ENCODE measurements around the gene MANSC4.

Gene MANSC4

GRCh38 chr12:27812502-27812901, 32.5 kb upstream of the MANSC4 start:
- TF ChIP-seq CTCF (IDR thresholded peaks at IDR 0.05; ENCODE audit: control insufficient read depth, extremely low read depth, insufficient read depth): no peak
- H3K4me3 ChIP-seq (ENCODE audit: low read depth, low read length): no peak overlapping the region
- no peak for DNase-seq (ENCODE audit: low read depth)

GRCh38 chr12:27810756-27811155, 30.7 kb upstream of the MANSC4 start:
- no peak for DNase-seq (ENCODE audit: low read depth)
- TF ChIP-seq CTCF (IDR thresholded peaks at IDR 0.05; ENCODE audit: control insufficient read depth, extremely low read depth, insufficient read depth): no peak
- no peak overlapping the region for H3K4me3 ChIP-seq (ENCODE audit: low read depth, low read length)

GRCh38 chr12:27808841-27809240, 28.8 kb upstream of the MANSC4 start:
- DNase-seq (ENCODE audit: low read depth): no peak
- no peak overlapping the region for H3K4me3 ChIP-seq (ENCODE audit: low read depth, low read length)
- no peak for TF ChIP-seq CTCF (IDR thresholded peaks at IDR 0.05; ENCODE audit: control insufficient read depth, extremely low read depth, insufficient read depth)

- TF ChIP-seq CTCF (IDR thresholded peaks at IDR 0.05; ENCODE audit: control insufficient read depth, extremely low read depth, insufficient read depth): no peak
- H3K4me3 ChIP-seq (ENCODE audit: low read depth, low read length): no peak overlapping the region
- DNase-seq (ENCODE audit: low read depth): no peak
Observed at GRCh38 chr12:27807063-27807703, 27.1 kb upstream of the MANSC4 start.

GRCh38 chr12:27806259-27806658, 26.2 kb upstream of the MANSC4 start:
- no peak for DNase-seq (ENCODE audit: low read depth)
- no peak for TF ChIP-seq CTCF (IDR thresholded peaks at IDR 0.05; ENCODE audit: control insufficient read depth, extremely low read depth, insufficient read depth)
- H3K4me3 ChIP-seq (ENCODE audit: low read depth, low read length): no peak overlapping the region

- DNase-seq (ENCODE audit: low read depth): no peak
- no peak for TF ChIP-seq CTCF (IDR thresholded peaks at IDR 0.05; ENCODE audit: control insufficient read depth, extremely low read depth, insufficient read depth)
- H3K4me3 ChIP-seq (ENCODE audit: low read depth, low read length): no peak overlapping the region
Observed at GRCh38 chr12:27805238-27805637, 25.2 kb upstream of the MANSC4 start.

GRCh38 chr12:27802936-27803335, 22.9 kb upstream of the MANSC4 start:
- no peak for DNase-seq (ENCODE audit: low read depth)
- H3K4me3 ChIP-seq (ENCODE audit: low read depth, low read length): no peak overlapping the region
- TF ChIP-seq CTCF (IDR thresholded peaks at IDR 0.05; ENCODE audit: control insufficient read depth, extremely low read depth, insufficient read depth): no peak
